Right ventricle myocardium inferior (tissue), 1 donor: ENCODE measurements around the gene CAMK2N2. TPM values are rescaled to one million over a fixed set of nuclear protein-coding genes. Genes with fewer than 3 reads are reported as not detected.

Experiments used
- ATAC-seq: fragments of 200-7000 bp; cut with Tn5 transposase; one replicate; pipeline ENCODE4 v1.9.1; 2020; ENCODE audit warnings: mild to moderate bottlenecking, moderate library complexity
- DNase-seq: peaks from one replicate; pipeline ENCODE4 v3.0.0; 2021; ENCODE audit errors: missing footprints
- intact Hi-C: fragments of 100-400 bp; cut with DNase I; formaldehyde crosslinking; loops from one replicate; pipeline ENCODE4 v1.11.0; 2022
- long read RNA-seq: library from polyadenylated mRNA; unstranded; transcript quantifications from one replicate; pipeline ENCODE4 v2.0.0, GENCODE V29; 2021
- total RNA-seq: library from RNA; stranded (reverse); fragmentation: NEBNext Ultra II Directional; extraction: Animal tissue kit (Norgen Biotek cat#: 25700); gene quantifications from one replicate; pipeline ENCODE4 v1.2.1, GENCODE V29; 2021
- donor health status: DM: no; HTN: yes; CAD: no; lungs with severe emphysema.

Gene CAMK2N2
- total RNA-seq = not detected
- long read RNA-seq = 0 reads

GRCh38 chr3:184261270-184261853 is at the start of gene CAMK2N2:
Gene CAMK2N2 (minus strand): TSS chr3:184261553. CDS start chr3:184261285, 268 bp downstream.
- no peak for DNase-seq
- ATAC-seq = peak; percentile 51
- intact Hi-C loops = no loop called here

GRCh38 chr3:184308744-184309143 is 47.4 kb upstream of the CAMK2N2 start:
- no peak for DNase-seq
- intact Hi-C loops = no loop called here
- no peak for ATAC-seq

GRCh38 chr3:184307915-184308314 is 46.6 kb upstream of the CAMK2N2 start:
- peak; percentile 47 for DNase-seq

GRCh38 chr3:184306341-184306972 is 45.1 kb upstream of the CAMK2N2 start:
- ATAC-seq (no peak), DNase-seq (no peak)
- intact Hi-C loops = no loop called here

More at GRCh38 chr3:184307915-184308314, 46.6 kb upstream of the CAMK2N2 start:
- intact Hi-C loops = no loop called here
- no peak for ATAC-seq

- no peak for ATAC-seq
- intact Hi-C loops = no loop called here
- DNase-seq = no peak
These were observed 44.2 kb upstream of the CAMK2N2 start for GRCh38 chr3:184305577-184305976.

- DNase-seq (no peak), ATAC-seq (no peak)
- intact Hi-C loops = no loop called here
These were observed 39.0 kb upstream of the CAMK2N2 start for GRCh38 chr3:184300378-184300720.

GRCh38 chr3:184299488-184300377 is 38.4 kb upstream of the CAMK2N2 start:
- ATAC-seq (no peak), DNase-seq (no peak)
- intact Hi-C loops = loop anchor here (1.0 to 5.0 kb wide), 3 partner anchors 15 to 402 kb away; partner anchors contain the start of genes ABCF3 and EIF4G1

GRCh38 chr3:184298759-184299487 is 37.6 kb upstream of the CAMK2N2 start, which contains the start of gene PSMD2:
Gene PSMD2 (plus strand): TSS chr3:184299241. CDS start chr3:184299267, 26 bp downstream.
- DNase-seq = peak; percentile 99
- intact Hi-C loops = loop anchor here (1.0 to 5.0 kb wide), 3 partner anchors 15 to 402 kb away; partner anchors contain the start of genes ABCF3 and EIF4G1
- ATAC-seq = peak; percentile 99

GRCh38 chr3:184296616-184297015 is 35.3 kb upstream of the CAMK2N2 start:
- no peak for ATAC-seq
- DNase-seq = no peak
- intact Hi-C loops = loop anchor here (5.0 kb wide), 1 partner anchor 399 kb away; no protein-coding TSS in a partner anchor

- DNase-seq = no peak
- no peak for ATAC-seq
- intact Hi-C loops = loop anchor here (5.0 kb wide), 1 partner anchor 398 kb away; no protein-coding TSS in a partner anchor
These were observed 34.4 kb upstream of the CAMK2N2 start for GRCh38 chr3:184295771-184296170.

- DNase-seq (no peak), ATAC-seq (no peak)
- intact Hi-C loops = no loop called here
These were observed 30.5 kb upstream of the CAMK2N2 start for GRCh38 chr3:184291738-184292445.

- ATAC-seq (no peak), DNase-seq (no peak)
- intact Hi-C loops = no loop called here
These were observed 29.8 kb upstream of the CAMK2N2 start for GRCh38 chr3:184291044-184291737.

GRCh38 chr3:184290331-184290730 is 29.0 kb upstream of the CAMK2N2 start:
- no peak for ATAC-seq
- intact Hi-C loops = no loop called here
- DNase-seq = no peak

- ATAC-seq (peak; percentile 18), DNase-seq (no peak)
- intact Hi-C loops = no loop called here
These were observed 28.1 kb upstream of the CAMK2N2 start for GRCh38 chr3:184289426-184289938.

- ATAC-seq (peak; percentile 37), DNase-seq (no peak)
- intact Hi-C loops = no loop called here
These were observed 23.3 kb upstream of the CAMK2N2 start for GRCh38 chr3:184284696-184285095.

- DNase-seq (no peak), ATAC-seq (no peak)
- intact Hi-C loops = no loop called here
These were observed 22.3 kb upstream of the CAMK2N2 start for GRCh38 chr3:184283681-184284080.

GRCh38 chr3:184282941-184283340 is 21.6 kb upstream of the CAMK2N2 start:
- intact Hi-C loops = no loop called here
- DNase-seq = no peak
- ATAC-seq = no peak
